Endothelial cell (in vitro differentiated cells): Measurements from ENCODE around the gene ARHGEF33. TPM values are rescaled to one million over a fixed set of nuclear protein-coding genes. Genes with fewer than 3 reads are reported as not detected.

Experiments used
- DNase-seq: peaks from one replicate; pipeline ENCODE4 v3.0.0; 2021; ENCODE audit warnings: low spot score
- H3K27ac Mint-ChIP-seq: one replicate; pipeline ENCODE4 v1.8.0; 2021; ENCODE audit warnings: mixed read lengths, inconsistent platforms; ENCODE audit not compliant: unreplicated experiment
- H3K27me3 Mint-ChIP-seq: one replicate; pipeline ENCODE4 v1.8.0; 2021; ENCODE audit warnings: mild to moderate bottlenecking, moderate library complexity, mixed read lengths, inconsistent platforms; ENCODE audit not compliant: unreplicated experiment
- H3K36me3 Mint-ChIP-seq: one replicate; pipeline ENCODE4 v1.8.0; 2021; ENCODE audit warnings: mild to moderate bottlenecking, low read depth, mixed read lengths, inconsistent platforms; ENCODE audit not compliant: unreplicated experiment
- H3K4me1 Mint-ChIP-seq: one replicate; pipeline ENCODE4 v1.8.0; 2021; ENCODE audit warnings: mild to moderate bottlenecking, mixed read lengths, inconsistent platforms; ENCODE audit not compliant: unreplicated experiment
- H3K4me3 Mint-ChIP-seq: one replicate; pipeline ENCODE4 v1.8.0; 2021; ENCODE audit warnings: mild to moderate bottlenecking, mixed read lengths, inconsistent platforms; ENCODE audit not compliant: unreplicated experiment
- H3K9me3 Mint-ChIP-seq: one replicate; pipeline ENCODE4 v1.8.0; 2021; ENCODE audit warnings: mixed read lengths, inconsistent platforms; ENCODE audit not compliant: unreplicated experiment
- CTCF ChIP-seq: fragments of 200-600 bp; sonication (generic); IDR thresholded peaks from one replicate; pipeline ENCODE4 v1.5.0; 2021; ENCODE audit warnings: antibody characterized with exemption; ENCODE audit not compliant: unreplicated experiment
- total RNA-seq: library from RNA; stranded (reverse); fragmentation: NEBNext Ultra II Directional; extraction: Animal tissue kit (Norgen Biotek cat#: 25700); gene quantifications from one replicate; pipeline ENCODE4 v1.2.1, GENCODE V29; 2021; ENCODE audit not compliant: unreplicated experiment

ARHGEF33 gene
- total RNA-seq, 1 donor from 2014 or later, result 0.69 TPM

- Mint-ChIP-seq H3K27me3 (no peaks in the 10 kb centered on the region), H3K27ac (peak overlapping the region; percentile 95), H3K4me1 (peaks cover 9% of the 10 kb centered on the region), H3K9me3 (no peaks in the 10 kb centered on the region), H3K36me3 (no peaks in the 10 kb centered on the region), H3K4me3 (no peak overlapping the region)
- no peak for DNase-seq
- no peak for TF ChIP-seq CTCF
These were observed 134.0 kb downstream of the ARHGEF33 start for GRCh38 chr2:39023649-39024048.

GRCh38 chr2:39024833-39025232 is 135.2 kb downstream of the ARHGEF33 start:
- Mint-ChIP-seq H3K36me3 (no peaks in the 10 kb centered on the region), H3K4me1 (peaks cover 5% of the 10 kb centered on the region), H3K27ac (no peak overlapping the region), H3K9me3 (no peaks in the 10 kb centered on the region), H3K4me3 (no peak overlapping the region), H3K27me3 (no peaks in the 10 kb centered on the region)
- no peak for DNase-seq
- TF ChIP-seq CTCF, result no peak

Other genes with a start within 250 kb of the ARHGEF33 start
- 13.0 TPM for gene GALM, start 223.8 kb upstream of the ARHGEF33 start, total RNA-seq
- 137 TPM for gene SRSF7, start 138.5 kb upstream of the ARHGEF33 start, total RNA-seq
- 9.5 TPM for gene GEMIN6, start 111.7 kb upstream of the ARHGEF33 start, total RNA-seq
- gene DHX57, start 13.9 kb upstream of the ARHGEF33 start, total RNA-seq, result 27.0 TPM
- 11.3 TPM for gene MORN2, start 13.9 kb upstream of the ARHGEF33 start, total RNA-seq
- 35.3 TPM for gene SOS1, start 231.2 kb downstream of the ARHGEF33 start, total RNA-seq